Embryonic facial prominence (tissue), 1 donor: Measurements from ENCODE around the gene TNFAIP1.
A peak's percentile ranks its signal among the peaks of the same experiment; 100 is the strongest.
"Not testable (repeated sequence)": the region's sequence is repeated elsewhere in the genome, so short reads cannot be mapped to it uniquely, and the experiment has no call there.

ENCODE experiments used
- DNase-seq: peaks from one replicate; pipeline ENCODE4 v3.0.0-alpha.2; 2016; ENCODE audit errors: extremely low spot score

TNFAIP1 gene

DNA sequence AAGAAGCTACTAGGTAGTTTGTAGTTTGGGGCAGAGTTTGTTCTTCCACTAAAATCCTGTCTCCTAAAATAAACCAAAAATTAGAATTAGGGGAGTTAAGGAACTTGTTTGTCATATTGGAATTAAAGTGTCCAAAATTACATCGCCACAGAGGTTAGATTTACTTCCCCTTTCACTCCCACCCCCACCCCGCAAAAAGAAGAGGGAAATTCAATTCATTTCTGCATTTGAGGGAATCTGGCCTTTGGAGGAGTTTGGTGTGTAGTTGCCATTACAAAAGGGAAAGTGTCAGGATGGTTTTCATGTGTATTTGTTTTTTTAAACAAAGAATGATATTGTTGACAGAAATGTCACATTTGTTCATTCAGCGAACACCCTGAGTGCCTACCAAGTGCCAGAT, 10.8 kb upstream of the TNFAIP1 start:
- no peak for DNase-seq

DNA sequence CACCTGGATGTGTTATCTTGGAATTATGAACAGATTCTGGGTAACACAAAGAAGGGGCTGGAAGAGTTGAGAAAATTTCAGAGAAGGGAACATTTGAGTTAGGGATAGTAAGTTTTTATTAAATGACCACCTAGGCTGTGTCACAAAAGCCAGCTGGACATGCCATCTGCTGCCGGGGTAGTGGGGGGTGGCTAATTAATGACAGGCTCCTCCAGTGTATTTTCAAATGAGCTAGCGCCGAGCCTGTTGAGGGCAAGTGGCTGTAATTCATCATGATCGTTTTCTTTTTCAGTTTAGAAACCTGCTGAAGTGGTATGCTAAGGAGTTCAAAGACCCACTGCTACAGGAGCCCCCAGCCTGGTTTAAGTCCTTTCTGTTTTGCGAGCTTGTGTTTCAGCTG, 10.3 kb upstream of the TNFAIP1 start:
- no peak for DNase-seq

DNA sequence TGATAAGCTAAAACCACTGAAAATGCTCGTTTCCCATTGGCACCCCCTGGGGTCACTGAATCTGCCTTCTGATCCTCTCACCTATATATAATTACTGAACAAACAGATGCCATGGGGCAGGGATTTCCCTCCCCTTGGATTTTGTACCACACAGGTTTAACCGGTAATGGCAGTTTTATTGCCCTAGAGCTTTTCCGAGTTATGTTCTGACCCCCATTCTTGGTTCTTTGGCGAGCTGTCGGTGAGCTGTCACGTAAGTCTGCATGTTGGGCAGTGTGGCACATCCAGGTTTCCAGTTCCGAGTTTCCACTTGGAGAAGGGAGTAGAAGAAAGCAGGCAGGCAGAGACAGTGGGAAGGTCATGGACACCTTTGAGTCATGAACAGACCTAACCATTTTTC, 9.4 kb upstream of the TNFAIP1 start:
- DNase-seq, result no peak

DNA sequence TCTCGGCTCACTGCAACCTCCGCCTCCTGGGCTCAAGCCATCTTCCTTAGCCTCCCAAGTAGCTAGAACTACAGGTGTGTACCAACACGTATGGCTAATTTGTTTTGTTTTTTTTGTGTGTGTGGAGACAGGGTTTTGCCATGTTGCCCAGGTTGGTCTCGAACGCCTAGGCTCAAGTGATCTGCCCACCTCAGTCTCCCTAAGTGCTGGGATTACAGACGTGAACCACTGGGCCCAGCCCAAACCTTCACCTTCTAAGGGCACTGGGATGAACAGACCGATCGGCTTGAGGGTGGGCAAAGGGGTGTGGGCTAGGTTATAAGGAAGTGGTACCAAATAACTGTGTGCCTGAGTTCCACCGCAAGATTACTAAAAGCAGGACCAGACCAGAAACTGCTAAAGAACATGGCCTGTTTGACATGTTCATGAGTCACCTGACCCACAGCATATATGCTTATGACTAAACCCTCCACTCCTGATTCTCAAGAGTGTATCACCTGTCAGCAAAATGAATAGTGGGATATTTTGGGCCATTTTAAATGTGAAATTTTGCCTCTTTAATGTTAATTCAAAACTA, 8.4 kb upstream of the TNFAIP1 start:
- no peak for DNase-seq

DNA sequence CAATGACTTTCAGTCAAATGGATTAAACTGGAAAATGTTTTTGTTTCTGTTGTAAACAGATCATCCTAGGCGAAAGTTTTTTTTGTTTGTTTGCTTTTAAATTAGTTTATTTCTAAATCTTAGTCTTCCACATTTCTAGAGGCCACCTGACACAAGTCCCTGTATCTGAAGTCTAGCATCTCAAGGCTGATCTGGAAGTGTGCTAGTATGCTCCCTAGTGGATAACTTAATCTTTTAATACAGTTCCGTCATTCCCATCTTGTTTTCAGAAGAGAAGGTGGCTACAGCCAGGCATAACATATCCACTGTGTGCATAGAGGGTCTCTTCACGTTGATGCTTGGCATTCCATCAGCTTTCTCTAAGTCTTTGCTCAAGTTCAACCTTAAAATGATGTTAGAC, 7.9 kb upstream of the TNFAIP1 start:
- no peak for DNase-seq

DNA sequence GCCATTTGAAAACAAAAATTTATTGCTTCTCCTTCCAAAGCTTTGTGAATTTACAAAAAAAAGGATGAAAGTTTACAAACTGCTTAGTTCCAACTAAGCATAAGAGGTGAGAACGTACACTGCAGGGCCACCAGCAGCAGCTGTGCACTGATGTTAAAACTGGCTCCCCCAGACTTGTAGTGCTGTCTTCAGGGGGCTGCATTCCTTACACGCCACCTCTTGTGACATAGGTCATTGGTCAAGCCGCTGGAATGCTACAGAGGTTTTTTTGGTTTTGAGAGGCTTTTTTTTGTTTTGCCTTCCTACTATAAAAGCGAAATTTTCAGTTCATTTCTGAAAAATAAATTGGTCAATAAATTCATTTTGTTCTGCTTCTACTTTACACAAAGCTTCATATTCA, 7.2 kb upstream of the TNFAIP1 start:
- no peak for DNase-seq

DNA sequence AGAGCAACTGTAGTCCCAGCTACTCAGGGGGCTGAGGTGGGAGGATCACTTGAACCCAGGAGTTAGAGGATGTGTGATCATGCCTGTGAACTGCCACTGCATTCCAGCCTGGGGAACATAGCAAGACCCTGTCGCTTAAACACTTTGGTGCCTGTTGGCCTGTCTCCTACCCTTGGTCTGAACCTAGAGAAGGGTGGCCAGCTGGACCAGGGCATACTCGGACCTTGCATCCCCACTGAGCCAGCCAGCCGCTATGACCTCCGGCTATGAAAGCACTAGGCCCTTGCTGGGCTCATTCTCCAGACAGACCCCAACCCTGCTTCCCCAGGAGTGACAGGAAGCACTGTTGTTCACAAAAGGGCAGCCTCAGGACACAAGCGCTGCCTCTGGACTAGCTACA, 4.9 kb upstream of the TNFAIP1 start:
- DNase-seq, result no peak

DNA sequence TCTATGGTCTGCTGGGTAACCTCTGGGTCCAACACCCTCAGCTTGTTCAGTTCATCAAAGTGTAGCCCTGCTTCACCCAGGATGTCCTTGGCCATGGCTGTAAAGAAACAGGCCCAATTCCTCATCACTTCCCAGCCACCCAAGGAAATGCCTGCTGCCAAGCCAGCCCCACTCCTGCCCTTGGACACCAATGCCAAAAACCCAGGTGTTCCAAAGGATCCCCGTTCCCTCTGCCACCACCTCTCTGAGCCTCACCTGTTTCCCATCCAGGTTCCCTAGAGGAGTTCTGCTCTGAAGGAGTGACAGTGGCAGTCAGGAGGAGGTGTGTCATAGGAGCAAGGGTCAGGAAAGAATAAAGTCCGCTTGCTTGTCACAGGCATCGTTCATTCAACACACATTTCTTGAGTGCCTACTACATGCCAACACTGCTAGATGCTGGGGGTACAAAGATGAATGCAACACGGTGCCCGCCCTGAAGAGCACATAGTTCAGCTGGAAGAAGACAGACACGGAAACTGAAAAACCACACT, 3.6 kb upstream of the TNFAIP1 start:
- DNase-seq, result no peak

DNA sequence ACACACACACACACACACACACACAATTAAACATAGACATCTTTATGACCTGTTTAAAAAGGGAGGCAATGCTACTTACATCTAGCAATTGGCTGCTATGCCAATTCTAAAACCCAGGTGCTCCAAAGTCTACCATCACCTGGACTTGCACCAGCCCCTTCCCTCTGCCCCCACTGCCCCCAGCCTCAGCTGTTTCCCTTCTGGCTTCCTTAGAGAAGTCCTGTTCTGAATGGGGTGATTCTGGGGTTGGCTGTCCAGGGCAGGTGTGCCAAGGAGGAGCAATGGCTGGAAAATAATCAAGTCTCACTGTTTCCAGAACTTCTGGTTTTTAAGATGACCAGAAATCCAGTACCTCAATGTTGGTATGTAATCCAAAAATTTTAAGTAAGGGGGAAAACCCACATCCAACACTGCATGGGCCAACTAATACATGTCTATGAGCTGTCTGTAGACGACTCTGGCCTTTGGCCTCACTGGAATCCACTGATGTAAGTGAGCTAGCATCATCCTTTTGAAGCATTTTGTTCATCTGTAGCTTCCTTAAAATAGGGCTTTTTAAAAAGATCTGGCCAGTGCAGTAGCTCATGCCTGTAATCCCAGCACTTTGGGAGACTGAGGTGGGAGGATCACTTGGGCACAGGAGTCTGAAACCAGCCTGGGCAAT, 2.3 kb upstream of the TNFAIP1 start:
- DNase-seq, result no peak

DNA sequence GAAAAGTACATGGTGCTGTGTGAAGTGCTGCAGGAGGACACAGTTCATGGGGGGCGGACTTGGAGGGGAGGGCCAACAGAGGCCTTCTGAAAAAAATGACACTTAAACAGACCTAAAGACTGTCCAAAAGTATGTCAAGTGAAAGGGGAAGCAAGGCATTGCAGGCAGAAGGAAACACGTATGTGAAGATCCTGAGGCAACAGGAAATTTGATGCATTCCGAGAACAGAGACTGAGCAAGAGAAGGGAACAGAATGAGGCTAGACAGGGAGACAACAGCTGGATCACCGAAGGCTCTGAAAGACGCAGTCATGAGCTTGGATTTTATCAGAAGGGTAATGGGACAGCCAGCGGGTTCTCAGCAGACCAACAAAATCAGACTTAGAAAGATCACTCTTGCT, 1.4 kb upstream of the TNFAIP1 start:
- no peak for DNase-seq

DNA sequence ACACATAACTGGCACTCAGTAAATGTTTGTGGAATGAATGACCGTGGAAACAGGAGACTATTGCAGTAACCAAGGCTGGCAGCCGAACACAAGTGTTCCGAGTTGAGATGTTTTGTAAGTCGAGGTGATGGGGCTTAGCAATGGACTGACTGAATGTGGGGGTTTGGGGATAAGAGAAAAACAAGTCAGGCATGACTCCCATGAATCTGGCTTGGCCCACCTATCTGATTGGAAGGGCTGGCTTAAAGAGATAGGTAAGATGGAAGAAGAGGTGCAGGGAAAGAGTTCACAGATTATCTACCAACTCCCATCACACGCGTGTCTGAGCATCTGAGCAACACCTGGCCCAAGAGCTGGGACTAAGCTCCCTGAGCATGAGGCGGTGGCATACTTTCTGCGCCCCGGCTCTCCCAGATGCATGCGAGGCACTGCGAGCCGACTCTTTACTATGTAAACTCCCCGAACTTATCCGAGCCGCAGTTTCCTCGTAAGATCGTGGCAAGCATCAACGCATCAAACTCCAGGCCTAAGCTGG, 828 bp upstream of the TNFAIP1 start:
- DNase-seq, result no peak

DNA sequence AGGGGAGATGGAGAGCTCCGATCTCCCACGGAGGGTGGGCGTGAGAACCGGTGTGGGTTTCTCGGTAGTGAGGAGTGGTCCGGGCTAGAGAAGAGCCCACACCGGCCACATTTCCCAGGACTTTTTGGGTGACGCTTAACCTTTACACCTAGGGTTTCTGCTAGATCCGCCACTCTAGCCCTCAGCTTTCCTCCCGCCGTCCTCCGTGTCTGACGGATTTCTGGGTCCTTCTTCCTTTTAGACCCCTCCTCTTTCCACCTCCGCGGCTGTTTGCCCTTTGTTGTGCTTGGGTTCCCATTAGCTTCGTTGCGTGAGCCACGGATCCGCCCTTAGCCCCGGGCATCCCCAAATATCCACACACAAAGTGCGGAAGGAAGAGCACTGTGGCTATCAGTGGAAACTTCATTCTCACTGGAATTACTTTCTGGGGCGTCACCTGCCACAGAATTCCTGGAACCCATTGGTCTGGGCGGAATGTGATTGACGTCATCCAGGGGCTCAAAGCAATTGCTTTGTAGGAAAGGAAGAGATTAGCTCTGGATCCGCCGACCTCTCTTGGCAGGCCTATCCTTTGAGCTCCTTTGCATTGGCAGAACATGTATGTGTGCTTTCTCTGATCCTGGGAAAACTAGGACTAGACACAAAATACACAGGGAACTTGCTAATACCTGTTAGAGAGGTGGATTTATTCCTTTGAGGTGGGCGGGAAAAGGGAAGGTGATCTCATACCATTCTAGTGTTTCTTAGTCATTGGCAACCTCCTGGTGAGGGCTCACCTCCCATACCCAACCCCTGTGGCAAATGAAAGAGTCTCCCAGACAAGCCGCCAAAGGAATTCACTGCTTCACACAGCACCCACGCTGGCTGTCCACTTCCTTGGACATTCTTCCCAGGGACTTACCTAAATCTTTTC, 654 bp downstream of the TNFAIP1 start:
- peak; percentile 82 for DNase-seq

DNA sequence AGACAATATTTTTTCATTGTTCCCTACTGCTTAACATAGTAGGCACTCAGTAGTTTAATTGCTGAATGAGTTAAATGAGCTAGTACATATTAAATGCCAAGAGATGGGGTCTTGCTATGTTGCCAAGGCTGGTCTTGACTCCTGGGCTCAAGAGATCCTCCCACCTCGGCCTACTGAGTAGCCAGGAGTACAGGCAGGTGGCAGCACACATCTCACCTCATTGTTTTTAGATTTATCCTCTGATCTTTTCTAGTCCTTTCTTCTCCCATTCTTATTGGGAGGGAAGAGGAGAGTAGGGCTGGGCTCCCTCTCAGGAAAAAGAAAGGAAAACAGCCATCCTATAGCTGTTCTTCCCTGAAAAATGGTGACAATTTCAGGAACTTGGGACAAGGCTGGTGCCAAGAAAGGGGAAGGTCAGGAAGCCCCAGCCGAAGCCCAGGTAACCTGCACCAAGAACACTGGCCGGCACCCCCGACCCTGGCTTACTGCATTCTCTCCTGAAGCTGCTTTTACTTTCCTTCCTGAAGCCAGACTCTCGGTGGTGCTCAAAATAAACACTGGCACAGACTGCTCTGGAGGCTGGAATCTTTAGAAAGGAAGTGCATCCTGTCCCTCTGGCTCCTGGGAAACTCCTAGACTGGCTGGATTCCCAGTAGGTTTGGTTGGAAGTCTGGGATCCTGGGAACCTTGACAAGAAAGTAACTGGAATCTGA, 2.7 kb downstream of the TNFAIP1 start:
- DNase-seq, result no peak

DNA sequence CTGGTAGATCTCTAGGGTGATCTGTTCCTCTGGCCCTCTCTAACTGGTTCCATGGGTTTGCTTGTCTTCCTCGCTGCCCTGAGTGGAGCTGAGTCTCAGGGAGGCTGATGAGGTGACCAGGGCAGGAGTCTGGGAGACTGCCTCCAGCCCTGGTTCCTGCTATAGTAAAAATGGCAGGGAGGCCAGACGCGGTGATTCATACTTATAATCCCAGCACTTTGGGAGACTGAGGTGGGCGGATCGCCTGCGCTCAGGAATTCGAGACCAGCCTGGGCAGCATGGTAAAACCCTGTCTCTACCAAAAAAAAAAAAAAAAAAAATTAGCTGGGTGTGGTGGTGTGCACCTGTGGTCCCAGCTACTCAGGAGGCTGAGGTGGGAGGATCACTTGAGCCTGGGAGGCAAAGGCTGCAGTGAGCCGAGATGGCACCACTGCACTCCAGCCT, 3.2 kb downstream of the TNFAIP1 start:
- not testable (repeated sequence) for DNase-seq

DNA sequence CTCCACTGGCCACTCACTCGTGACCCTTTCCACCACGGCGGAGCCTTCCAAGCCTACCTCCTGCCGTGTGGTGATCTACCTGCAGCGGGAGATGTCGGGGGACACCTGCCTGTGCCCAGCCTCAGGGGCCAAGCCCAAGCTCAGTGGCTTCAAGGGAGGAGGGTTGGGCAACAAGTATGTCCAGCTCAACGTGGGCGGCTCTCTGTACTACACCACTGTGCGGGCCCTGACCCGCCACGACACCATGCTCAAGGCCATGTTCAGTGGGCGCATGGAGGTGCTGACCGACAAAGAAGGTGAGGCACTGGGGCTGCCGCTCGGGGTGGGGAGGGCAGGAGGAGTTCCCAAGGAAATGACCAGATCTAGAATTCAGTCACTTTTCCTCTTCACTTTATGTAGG, 3.9 kb downstream of the TNFAIP1 start:
- DNase-seq, result no peak

DNA sequence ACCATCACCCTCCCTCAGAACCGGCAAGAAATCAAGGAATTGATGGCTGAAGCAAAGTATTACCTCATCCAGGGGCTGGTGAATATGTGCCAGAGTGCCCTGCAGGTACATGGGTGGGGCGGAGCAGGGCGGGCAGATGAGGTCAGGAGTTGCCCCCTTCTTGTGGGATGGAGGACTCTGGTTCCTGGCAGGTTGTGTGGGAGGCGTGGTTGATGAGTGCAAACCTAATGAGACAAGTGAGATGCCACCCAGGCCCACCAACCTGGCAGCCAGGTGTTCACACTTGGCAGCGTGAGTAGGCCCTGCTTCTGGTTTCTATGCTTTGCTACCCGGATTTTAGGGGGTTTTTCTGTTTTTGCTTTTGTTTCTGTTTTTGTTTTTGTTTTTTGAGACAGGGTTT, 4.8 kb downstream of the TNFAIP1 start:
- DNase-seq, result no peak

DNA sequence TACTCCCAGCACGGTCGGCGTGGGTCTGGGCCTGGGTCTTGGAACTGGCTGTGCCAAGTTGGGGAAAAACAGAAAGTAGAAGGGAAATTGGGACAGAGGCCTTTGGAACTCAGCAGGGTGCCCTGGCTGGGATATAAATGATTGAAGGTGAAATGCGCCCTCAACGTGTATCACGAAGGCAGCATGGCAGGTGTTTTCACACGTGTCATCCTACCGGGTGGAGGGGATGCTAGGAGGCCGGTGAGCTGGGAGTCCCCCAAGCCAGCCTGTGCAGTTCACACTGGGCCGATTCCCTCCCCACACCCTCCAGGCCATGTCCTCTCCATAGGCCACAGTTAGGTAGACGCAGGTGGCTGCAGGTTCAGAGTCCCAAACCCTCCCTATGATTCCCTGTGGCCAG, 6.0 kb downstream of the TNFAIP1 start:
- no peak for DNase-seq

DNA sequence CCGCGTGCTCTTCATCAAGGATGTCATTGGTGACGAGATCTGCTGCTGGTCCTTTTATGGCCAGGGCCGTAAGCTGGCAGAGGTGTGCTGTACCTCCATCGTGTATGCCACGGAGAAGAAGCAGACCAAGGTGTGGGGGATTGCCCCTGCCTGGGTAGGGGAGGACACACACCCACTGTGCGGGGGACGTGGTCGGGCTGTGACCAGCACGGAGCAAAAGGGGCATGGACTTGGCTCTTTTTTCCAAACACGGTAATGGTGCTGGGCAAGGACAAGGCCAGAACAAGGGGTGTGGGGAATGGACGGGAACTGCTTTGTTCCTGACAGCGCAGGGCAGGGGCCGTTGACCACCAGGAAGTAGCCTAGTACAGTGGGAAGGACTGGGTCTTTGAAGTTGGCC, 6.8 kb downstream of the TNFAIP1 start:
- no peak for DNase-seq

DNA sequence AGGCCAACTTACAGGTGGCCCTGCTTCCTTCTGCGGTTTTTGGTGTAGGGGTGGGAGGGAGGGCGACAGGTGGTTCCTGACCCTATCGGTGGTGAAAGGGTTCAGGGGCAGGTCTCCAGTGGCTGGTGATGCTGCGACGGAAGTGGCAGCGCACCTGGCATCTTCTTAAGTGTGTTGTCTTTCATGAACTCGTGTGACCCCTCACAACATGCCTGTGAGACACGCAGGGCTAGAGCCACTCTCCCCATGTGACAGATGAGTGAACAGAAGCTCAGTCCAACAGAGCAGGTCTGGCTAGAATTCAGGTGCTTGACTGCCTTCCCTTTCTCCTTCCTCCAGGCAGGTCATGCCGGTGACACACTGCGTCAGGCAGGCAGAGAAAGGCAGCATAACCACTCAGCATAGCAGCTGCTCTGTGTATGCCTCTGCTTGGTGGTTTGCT, 8.0 kb downstream of the TNFAIP1 start:
- no peak for DNase-seq

DNA sequence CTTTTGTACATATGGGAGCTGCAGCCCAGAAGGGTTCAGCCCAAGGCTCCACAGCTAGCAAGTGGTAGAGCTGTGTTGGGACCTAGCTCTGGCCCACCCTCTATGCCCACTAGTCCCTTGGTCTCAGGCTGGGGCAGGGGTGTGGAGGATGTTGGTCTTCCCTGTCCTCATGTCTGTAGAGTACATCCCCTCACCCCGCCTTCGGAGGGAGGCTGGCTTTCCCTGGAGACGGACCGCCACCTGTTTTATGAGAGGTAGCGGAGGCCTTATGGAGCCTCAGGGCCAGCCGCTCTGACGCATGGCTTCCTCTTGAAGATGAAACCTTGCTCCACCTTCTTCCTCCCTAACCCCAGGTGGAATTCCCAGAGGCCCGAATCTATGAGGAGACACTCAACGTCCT, 8.4 kb downstream of the TNFAIP1 start:
- DNase-seq, result no peak

DNA sequence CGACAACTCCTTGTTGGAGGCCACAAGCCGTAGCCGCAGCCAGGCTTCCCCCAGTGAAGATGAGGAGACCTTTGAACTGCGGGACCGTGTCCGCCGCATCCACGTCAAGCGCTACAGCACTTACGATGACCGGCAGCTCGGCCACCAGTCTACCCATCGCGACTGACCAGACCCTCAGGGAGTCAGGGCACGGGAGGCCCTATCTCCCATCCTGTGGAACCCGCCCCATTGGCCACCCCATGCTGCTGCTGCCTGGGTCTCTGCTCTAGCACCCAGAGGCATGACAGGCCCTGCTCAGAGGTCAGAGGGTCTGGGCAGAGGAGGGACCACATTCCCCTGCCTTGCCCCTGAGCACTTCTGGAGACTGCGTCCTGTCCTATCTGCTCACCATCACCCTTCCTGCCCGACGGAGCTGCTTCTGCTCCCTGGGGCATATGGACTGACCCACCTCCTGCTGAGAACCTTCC, 8.9 kb downstream of the TNFAIP1 start:
- DNase-seq, result no peak
